Liver (tissue), 9 donors: ENCODE measurements around the gene RPP14. TPM values are rescaled to one million over a fixed set of nuclear protein-coding genes. Genes with fewer than 3 reads are reported as not detected.
A peak's percentile ranks its signal among the peaks of the same experiment; 100 is the strongest.

ENCODE experiments used
- DNase-seq: peaks from one replicate; pipeline ENCODE4 v3.0.0-alpha.2; 2017; ENCODE audit warnings: low spot score
- H3K27ac ChIP-seq, 2 donors: one replicate each; pipeline ENCODE4 v1.7.0; 2013; ENCODE audit warnings: inconsistent platforms in 2 of 2, low read length in 2 of 2, control low read depth in 1 of 2, low read depth in 1 of 2, mild to moderate bottlenecking in 1 of 2
- H3K27me3 ChIP-seq, 4 donors: one replicate each; pipeline versions ENCODE4 v1.6.1 to v1.7.0; 2013; ENCODE audit warnings: low read length in 3 of 4, inconsistent platforms in 1 of 4, mild to moderate bottlenecking in 1 of 4, moderate library complexity in 1 of 4; ENCODE audit not compliant: control insufficient read depth in 4 of 4, insufficient read depth in 4 of 4
- H3K36me3 ChIP-seq, 4 donors: one replicate each; pipeline versions ENCODE4 v1.6.1 to v1.7.0; 2013; ENCODE audit warnings: low read length in 3 of 4, mild to moderate bottlenecking in 3 of 4, low read depth in 1 of 4, moderate library complexity in 1 of 4; ENCODE audit not compliant: control insufficient read depth in 4 of 4, insufficient read depth in 3 of 4
- H3K4me1 ChIP-seq, 4 donors: one replicate each; pipeline versions ENCODE4 v1.6.1 to v1.7.0; 2013; ENCODE audit warnings: low read length in 3 of 4, mild to moderate bottlenecking in 3 of 4, moderate library complexity in 1 of 4; ENCODE audit not compliant: control insufficient read depth in 4 of 4, insufficient read depth in 4 of 4
- H3K4me3 ChIP-seq, 3 donors: one replicate each; pipeline versions ENCODE4 v1.6.1 to v1.7.0; 2013; ENCODE audit warnings: low read length in 3 of 3, control low read depth in 1 of 3, low read depth in 1 of 3, mild to moderate bottlenecking in 1 of 3
- H3K9ac ChIP-seq, 2 donors: one replicate each; pipeline ENCODE4 v1.7.0; 2013; ENCODE audit warnings: low read length in 2 of 2, mild to moderate bottlenecking in 2 of 2, moderate library complexity in 2 of 2, control low read depth in 1 of 2, low read depth in 1 of 2
- H3K9me3 ChIP-seq, 4 donors: one replicate each; pipeline versions ENCODE4 v1.6.1 to v1.7.0; 2013; ENCODE audit warnings: low read length in 3 of 4; ENCODE audit not compliant: control insufficient read depth in 4 of 4
- EGR1 ChIP-seq, 2 donors: IDR thresholded peaks; 2 replicates each; pipeline ENCODE4 v1.6.1; 2016 to 2018; ENCODE audit warnings: antibody characterized with exemption in 2 of 2, low read depth in 2 of 2
- FOXA1 ChIP-seq: IDR thresholded peaks from 2 replicates; pipeline ENCODE4 v1.6.1; 2016; ENCODE audit warnings: antibody characterized with exemption
- FOXA2 ChIP-seq: IDR thresholded peaks from 2 replicates; pipeline ENCODE4 v1.6.1; 2016; ENCODE audit warnings: antibody characterized with exemption
- HNF4A ChIP-seq, 2 donors: conservative IDR thresholded peaks; 2 replicates each; pipeline ENCODE4 v1.6.1; 2016; ENCODE audit warnings: antibody characterized with exemption in 2 of 2, mild to moderate bottlenecking in 2 of 2
- HNF4G ChIP-seq: IDR thresholded peaks from 2 replicates; pipeline ENCODE4 v1.6.1; 2016; ENCODE audit warnings: antibody characterized with exemption
- NR2F2 ChIP-seq: IDR thresholded peaks from 2 replicates; pipeline ENCODE4 v1.6.1; 2016; ENCODE audit warnings: antibody characterized with exemption
- RAD21 ChIP-seq, 2 donors: IDR thresholded peaks; 2 replicates each; pipeline ENCODE4 v1.6.1; 2016; ENCODE audit warnings: antibody characterized with exemption in 2 of 2, mild to moderate bottlenecking in 2 of 2
- RXRA ChIP-seq, 2 donors: IDR thresholded peaks; 2 replicates each; pipeline ENCODE4 v1.6.1; 2017 to 2018; ENCODE audit warnings: antibody characterized with exemption in 2 of 2, mild to moderate bottlenecking in 1 of 2
- YY1 ChIP-seq: IDR thresholded peaks from 2 replicates; pipeline ENCODE4 v1.6.1; 2016; ENCODE audit warnings: antibody characterized with exemption, mild to moderate bottlenecking
- WGBS: extraction: QIAGEN DNeasy Blood & Tissue Kit; methylation state at CpG from one replicate; pipeline ENCODE4 v1.1.7; 2013; 5-methylcytosine and 5-hydroxymethylcytosine counted together
- polyA plus RNA-seq, 2 donors: library from polyadenylated mRNA; stranded (reverse) in 1 of 2; unstranded in 1 of 2; fragments of 200-250 nt in 1 of 2; fragments of >200 nt in 1 of 2; fragmentation: Nextera tagmentation in 1 of 2; extraction: Ambion mirVana in 1 of 2; gene quantifications; one replicate each; pipeline versions ENCODE4 v1.2.1 to v1.2.3, GENCODE V29; 2013 to 2015
- total RNA-seq, 2 donors: library from RNA; depleted of rRNA; stranded (reverse); fragments of >200 nt; gene quantifications; one replicate each; pipeline ENCODE4 v1.2.3, GENCODE V29; 2014
- TF ChIP-seq, protein P1 (sequence below): fragments of 150-350 bp; IDR thresholded peaks from 2 replicates; pipeline ENCODE4 v1.5.1; 2017; ENCODE audit warnings: improper control_type of control experiment, low read depth, low read length; ENCODE audit not compliant: missing input control
- TF ChIP-seq, protein P2 (sequence below): IDR thresholded peaks from 2 replicates; pipeline ENCODE4 v1.6.1; 2016; ENCODE audit warnings: antibody characterized with exemption, mild to moderate bottlenecking
- TF ChIP-seq, protein P3 (sequence below): IDR thresholded peaks from 2 replicates; pipeline ENCODE4 v1.6.1; 2016; ENCODE audit warnings: antibody characterized with exemption
- TF ChIP-seq, protein P4 (sequence below): IDR thresholded peaks from 2 replicates; pipeline ENCODE4 v1.6.1; 2016; ENCODE audit warnings: antibody characterized with exemption
- donor health status: healthy.
- donor health status: healthy.
- donor health status: healthy.
- donor health status: healthy.
- donor health status: healthy.

Gene RPP14
- total and polyA plus RNA-seq, 4 donors, result 7.4 to 13.7 (median 10.1) TPM

DNA sequence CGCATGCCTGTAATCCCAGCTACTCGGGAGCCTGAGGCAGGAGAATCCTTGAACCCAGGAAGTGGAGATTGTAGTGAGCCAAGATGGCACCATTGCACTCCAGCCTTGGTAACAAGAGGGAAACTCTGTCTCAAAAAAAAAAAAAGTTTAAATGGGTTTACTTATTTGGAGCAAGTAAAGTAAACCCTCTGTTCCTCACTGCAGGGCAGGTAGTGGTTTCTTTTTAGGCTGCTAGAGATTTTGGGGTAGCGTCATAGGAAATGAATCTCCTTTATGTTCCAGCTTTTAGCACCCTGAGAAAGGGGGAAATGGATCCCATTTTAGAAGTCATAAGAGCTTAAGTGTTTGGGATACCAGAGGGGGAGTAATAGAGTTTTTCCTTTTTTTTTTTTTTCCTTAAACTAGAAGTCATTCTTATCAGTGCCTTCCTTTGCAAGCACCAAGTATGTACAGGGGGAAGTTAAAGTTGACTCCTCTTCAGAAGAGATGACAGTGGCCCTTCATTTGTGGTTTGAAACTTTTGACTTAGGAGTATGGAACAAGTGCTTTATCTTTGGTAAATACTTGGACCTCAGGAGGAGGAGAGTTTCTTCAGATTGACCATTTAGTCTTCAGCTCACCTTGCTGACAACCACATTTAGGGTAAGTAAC lies 34.7 kb downstream of the RPP14 start (continued):
- TF ChIP-seq, protein P1, sequence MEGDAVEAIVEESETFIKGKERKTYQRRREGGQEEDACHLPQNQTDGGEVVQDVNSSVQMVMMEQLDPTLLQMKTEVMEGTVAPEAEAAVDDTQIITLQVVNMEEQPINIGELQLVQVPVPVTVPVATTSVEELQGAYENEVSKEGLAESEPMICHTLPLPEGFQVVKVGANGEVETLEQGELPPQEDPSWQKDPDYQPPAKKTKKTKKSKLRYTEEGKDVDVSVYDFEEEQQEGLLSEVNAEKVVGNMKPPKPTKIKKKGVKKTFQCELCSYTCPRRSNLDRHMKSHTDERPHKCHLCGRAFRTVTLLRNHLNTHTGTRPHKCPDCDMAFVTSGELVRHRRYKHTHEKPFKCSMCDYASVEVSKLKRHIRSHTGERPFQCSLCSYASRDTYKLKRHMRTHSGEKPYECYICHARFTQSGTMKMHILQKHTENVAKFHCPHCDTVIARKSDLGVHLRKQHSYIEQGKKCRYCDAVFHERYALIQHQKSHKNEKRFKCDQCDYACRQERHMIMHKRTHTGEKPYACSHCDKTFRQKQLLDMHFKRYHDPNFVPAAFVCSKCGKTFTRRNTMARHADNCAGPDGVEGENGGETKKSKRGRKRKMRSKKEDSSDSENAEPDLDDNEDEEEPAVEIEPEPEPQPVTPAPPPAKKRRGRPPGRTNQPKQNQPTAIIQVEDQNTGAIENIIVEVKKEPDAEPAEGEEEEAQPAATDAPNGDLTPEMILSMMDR, result no peak
- no peak for TF ChIP-seq HNF4A (conservative IDR thresholded peaks at IDR 0.05)

DNA sequence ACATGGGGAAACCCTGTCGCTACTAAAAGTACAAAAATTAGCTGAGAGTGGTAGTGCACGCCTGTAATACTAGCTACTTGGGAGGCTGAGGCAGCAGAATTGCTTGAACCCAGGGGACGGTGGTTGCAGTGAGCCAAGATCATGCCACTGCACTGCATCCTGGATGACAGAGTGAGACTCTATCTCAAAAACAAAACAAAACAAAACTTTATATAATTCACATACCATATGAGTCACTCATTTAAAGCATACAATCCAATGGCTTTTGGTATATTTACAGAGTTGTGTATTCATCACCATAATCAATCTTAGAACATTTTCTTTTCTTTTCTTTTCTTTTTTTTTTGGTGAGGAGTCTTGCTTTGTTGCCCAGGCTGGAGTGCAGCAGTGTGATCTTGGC lies 35.3 kb downstream of the RPP14 start:
- peaks cover 0 to 3% (median 0%) of the 10 kb centered on the region in 4 donors for H3K36me3 ChIP-seq
- DNase-seq, result no peak
- TF ChIP-seq, protein P2, sequence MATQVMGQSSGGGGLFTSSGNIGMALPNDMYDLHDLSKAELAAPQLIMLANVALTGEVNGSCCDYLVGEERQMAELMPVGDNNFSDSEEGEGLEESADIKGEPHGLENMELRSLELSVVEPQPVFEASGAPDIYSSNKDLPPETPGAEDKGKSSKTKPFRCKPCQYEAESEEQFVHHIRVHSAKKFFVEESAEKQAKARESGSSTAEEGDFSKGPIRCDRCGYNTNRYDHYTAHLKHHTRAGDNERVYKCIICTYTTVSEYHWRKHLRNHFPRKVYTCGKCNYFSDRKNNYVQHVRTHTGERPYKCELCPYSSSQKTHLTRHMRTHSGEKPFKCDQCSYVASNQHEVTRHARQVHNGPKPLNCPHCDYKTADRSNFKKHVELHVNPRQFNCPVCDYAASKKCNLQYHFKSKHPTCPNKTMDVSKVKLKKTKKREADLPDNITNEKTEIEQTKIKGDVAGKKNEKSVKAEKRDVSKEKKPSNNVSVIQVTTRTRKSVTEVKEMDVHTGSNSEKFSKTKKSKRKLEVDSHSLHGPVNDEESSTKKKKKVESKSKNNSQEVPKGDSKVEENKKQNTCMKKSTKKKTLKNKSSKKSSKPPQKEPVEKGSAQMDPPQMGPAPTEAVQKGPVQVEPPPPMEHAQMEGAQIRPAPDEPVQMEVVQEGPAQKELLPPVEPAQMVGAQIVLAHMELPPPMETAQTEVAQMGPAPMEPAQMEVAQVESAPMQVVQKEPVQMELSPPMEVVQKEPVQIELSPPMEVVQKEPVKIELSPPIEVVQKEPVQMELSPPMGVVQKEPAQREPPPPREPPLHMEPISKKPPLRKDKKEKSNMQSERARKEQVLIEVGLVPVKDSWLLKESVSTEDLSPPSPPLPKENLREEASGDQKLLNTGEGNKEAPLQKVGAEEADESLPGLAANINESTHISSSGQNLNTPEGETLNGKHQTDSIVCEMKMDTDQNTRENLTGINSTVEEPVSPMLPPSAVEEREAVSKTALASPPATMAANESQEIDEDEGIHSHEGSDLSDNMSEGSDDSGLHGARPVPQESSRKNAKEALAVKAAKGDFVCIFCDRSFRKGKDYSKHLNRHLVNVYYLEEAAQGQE, result no peak
- no peak for TF ChIP-seq EGR1 (IDR thresholded peaks at IDR 0.05; ENCODE audit: low read depth in 2 of 2)
- TF ChIP-seq, protein P3, sequence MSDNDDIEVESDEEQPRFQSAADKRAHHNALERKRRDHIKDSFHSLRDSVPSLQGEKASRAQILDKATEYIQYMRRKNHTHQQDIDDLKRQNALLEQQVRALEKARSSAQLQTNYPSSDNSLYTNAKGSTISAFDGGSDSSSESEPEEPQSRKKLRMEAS, result no peak
- TF ChIP-seq, protein P4, sequence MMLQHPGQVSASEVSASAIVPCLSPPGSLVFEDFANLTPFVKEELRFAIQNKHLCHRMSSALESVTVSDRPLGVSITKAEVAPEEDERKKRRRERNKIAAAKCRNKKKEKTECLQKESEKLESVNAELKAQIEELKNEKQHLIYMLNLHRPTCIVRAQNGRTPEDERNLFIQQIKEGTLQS, result no peak
- no peak for TF ChIP-seq NR2F2
- TF ChIP-seq RXRA (IDR thresholded peaks at IDR 0.05), result no peak
- TF ChIP-seq RAD21 (IDR thresholded peaks at IDR 0.05), result no peak
- TF ChIP-seq YY1, result no peak
- TF ChIP-seq HNF4G, result no peak
- H3K27ac ChIP-seq, result no peak overlapping the region
- H3K27me3 ChIP-seq, result no peaks in the 10 kb centered on the region
- no peak overlapping the region for H3K4me3 ChIP-seq
- H3K9ac ChIP-seq, result no peak overlapping the region
- peaks cover 0 to 9% (median 4%) of the 10 kb centered on the region in 4 donors for H3K4me1 ChIP-seq
- H3K9me3 ChIP-seq, result no peaks in the 10 kb centered on the region
- 92% methylated on average over 3 of the region's 3 CpGs for WGBS

DNA sequence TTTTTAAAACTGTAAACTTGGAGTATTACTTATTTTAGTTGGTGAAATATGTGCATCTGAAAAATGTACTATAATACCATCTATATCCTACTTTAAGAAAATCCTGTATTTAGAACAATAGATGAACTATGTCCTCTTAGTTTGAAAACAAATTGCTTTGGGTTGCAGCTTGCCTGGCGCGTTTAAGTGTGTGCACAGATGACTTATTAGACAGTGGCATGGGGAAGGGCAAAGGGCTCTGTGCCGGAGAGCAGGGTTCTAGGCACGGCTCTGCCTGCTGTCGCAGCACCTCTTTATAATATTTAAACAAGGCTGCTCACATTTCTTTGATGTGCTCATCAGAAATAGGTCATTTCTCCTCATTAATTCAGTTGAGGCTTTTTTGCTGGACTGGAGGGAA lies 36.6 kb downstream of the RPP14 start:
- no peak for DNase-seq

More for the DNA sequence above, 36.6 kb downstream of the RPP14 start:
- Histone ChIP-seq H3K27me3 (no peaks in the 10 kb centered on the region), H3K9ac (no peak overlapping the region), H3K4me1 (peaks cover 0 to 9% (median 4%) of the 10 kb centered on the region in 4 donors), H3K36me3 (peaks cover 0 to 3% (median 0%) of the 10 kb centered on the region in 4 donors), H3K4me3 (no peak overlapping the region), H3K27ac (peak overlapping the region in 1 of 2 donors; percentile 35), H3K9me3 (no peaks in the 10 kb centered on the region)
- TF ChIP-seq EGR1 (IDR thresholded peaks at IDR 0.05; ENCODE audit: low read depth in 2 of 2) (no peak), RXRA (IDR thresholded peaks at IDR 0.05) (peak; percentile 56), FOXA1 (no peak), FOXA2 (no peak), YY1 (no peak), HNF4A (conservative IDR thresholded peaks at IDR 0.05) (peak; percentile 59 to 74), RAD21 (IDR thresholded peaks at IDR 0.05) (no peak)
- TF ChIP-seq, protein P1, result no peak
- TF ChIP-seq, protein P3, result no peak
- 24% methylated on average over 5 of the region's 5 CpGs for WGBS
